ENCODE measurements around the gene DESI2.

The DESI2 gene

GRCh38 chr1:244652623-244653438 lies at the start of gene DESI2:
Gene DESI2, plus strand, starts transcription at chr1:244653126. Its CDS starts 188 bp downstream, at chr1:244653314.
- peak; percentile 99 for DNase-seq

GRCh38 chr1:244603498-244603897 lies 49.4 kb upstream of the DESI2 start:
- peak; percentile 41 for DNase-seq

DNA sequence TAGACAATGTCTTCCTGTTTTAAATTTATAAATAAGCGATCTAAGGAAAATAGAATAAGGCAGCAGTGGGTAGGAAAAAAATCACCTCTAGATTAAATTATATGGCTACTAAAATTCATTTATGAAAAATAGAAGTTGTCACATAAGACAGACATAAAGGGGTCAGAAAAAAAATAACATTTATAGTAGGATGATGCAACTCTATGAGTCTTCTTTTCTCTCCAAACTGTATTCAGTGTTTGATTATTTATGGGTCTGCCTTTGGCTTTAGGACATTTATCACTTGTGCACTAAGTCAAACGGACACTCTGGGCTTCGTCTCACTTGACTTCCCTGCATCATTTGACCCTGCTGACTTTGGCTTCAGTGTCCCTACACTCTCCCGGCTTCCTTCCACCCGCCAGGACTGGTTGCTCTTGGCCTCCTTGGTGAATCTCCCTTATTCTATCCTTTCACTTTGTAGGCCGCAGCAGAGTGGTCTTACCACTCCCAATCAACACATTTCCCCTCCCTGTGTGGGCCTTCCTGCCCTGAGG lies 47.0 kb upstream of the DESI2 start:
- no peak for DNase-seq

DNA sequence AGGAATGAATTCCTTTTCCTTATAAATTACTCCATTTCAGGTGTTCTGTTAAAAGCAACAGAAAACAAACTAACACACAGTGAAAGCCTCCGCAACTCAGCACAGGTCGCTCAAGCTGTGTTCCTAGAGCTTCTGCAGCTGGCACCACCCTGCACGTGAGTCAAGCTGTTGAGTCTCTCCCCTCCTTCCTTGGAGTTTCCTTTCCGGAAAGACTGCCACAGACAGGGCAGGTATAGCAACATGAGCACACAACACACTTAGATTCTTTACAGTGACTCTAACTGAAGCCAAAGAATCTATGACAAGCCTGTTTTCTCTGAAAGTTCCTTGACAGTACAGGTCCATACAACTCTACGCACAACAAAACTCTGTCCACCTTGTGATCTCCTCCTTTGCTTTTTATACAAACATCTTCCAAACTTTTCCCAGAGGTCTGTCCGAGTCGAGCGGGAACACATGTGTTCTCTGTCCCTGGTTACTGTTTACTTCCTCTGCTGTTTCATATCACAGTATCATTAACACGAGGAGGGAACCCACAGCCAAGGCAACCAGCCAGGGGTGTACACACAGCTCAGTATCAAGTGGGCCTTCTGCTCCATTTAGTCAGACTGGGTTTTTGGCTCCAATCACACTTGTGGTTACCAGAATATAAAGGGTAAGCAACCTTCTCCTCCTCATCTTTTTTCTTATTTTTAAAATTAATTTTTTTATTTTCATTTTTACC lies 38.7 kb upstream of the DESI2 start:
- no peak for DNase-seq

DNA sequence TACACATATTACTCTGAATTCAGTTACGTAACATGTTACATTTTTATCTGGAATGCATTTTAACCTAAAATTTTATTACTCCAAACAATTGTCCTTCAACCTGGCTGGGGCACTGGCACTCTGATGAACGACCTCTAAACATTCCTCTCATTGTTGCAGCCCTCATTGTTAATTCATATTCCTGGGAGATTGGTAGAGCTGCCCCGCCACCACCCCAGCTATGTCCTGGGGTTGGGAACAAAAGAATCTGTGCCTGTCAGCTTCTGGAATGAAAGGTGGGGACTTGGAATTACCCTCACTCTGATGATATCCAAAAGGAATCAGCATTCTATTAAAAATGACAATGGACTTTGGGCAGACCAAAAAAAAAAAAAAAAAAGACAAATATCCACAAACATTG lies 38.0 kb upstream of the DESI2 start:
- no peak for DNase-seq

DNA sequence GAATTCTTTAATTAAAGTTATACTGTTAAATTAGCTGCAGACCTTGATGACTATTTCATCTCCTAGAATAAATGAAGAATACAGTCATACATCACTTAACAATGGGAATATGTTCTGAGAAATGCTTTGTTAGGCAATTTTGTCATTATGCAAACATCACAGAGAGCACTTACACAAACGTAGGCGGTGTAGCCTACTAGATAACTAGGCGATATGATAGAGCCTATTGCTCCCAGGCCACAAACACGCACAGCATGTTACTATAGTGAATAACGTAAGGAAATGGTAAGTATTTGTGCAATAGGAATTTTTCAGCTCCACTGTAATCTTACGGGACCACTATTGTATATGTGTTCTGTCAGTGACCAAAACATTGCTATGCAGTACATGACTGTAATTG lies 37.6 kb upstream of the DESI2 start:
- no peak for DNase-seq

GRCh38 chr1:244626709-244627108 lies 26.2 kb upstream of the DESI2 start:
- DNase-seq, result no peak

- no peak for DNase-seq
Measured at GRCh38 chr1:244628789-244629188, 24.1 kb upstream of the DESI2 start.

DNA sequence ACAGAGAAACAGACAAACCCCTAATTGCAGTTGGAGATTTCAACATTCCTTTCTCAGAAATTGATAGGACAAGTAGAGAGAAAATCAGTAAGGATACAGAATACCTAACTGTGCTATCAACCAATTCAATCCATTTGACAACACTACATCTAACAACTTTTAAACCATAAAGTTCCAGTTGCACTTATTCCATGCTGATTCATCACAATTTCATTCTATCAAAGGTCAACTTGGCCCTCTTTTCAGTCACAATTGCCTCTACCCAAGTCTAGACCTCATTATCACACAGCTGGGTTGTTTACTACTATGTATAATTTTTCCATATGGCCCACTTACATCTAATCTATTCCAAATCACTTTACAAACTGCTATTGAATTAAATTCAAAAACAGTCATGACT lies 19.8 kb upstream of the DESI2 start:
- DNase-seq, result no peak

DNA sequence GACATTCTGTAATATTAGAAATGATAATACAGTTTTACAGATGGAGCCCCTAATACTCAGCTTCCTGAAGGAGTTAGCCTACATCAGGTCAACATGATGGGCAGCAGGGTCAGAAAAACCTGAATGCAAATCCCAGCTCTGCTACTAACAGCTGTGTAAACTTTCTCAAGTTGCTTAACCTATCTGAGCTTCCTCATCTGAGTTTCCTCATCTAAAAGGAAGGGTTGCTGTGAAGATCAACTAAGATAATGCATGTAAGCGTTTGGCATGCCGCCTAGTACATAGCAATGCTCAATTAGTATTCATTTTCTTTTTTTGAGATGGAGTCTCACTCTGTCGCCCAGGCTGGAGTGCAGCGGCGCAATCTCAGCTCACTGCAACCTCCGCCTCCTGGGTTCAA lies 18.4 kb upstream of the DESI2 start:
- DNase-seq, result no peak

DNA sequence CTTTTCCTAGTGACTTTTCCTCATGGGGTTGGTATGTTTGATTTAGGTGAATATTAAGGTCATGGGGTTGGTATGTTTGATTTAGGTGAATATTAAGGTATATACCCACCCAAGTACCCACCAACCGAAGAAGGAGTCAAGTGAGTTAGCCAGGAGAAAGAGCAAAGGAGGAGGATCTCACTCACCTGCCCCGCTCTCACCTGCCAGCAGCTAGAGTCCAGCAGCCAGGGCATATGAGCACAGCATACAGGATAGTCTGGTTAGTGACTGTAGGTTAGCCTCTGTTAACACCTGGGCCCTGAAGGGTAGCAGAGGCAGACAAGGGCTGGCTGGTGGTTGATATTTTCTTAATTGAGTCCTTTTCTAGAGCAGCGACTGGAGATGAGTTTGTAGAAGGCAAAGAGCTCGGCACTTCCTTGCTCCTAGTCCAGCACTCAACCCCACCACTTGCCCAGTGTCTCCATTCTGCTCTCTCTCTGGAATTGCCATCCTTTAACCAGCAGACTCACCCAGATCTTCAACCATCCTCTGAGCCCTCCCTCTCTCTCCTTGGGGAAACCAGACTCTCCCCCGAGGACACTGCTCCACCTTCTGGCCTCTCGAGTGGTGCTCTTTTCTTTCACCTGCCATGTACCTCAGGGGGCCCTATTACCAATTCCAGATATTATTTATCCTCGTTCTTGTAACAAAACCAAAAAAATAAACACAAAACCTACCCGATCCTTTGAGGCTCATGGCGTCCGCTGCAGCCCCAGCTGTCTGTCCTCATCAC lies 16.3 kb upstream of the DESI2 start:
- no peak for DNase-seq

DNA sequence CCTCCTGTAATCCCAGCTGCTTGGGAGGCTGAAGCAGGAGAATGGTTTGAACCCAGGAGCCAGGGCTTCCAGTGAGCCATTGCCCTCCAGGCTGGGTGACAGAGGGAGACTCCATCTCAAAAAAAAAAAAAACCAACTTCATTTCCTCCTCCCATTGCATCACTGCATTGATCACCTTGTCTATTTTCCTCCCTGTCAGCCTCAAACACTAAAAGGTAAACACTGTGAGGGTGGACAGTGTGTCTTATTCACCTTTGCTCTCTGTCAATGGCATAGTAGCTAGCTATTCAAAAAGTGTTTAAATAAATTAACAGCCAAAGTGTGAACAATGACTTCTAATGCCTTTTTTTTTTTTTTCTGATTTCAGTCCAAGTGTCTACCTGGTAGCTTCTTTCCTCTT lies 13.4 kb upstream of the DESI2 start:
- DNase-seq, result no peak

- no peak for DNase-seq
Measured at GRCh38 chr1:244640917-244641316, 12.0 kb upstream of the DESI2 start.

- DNase-seq, result no peak
Measured at GRCh38 chr1:244642526-244642925, 10.4 kb upstream of the DESI2 start.

DNA sequence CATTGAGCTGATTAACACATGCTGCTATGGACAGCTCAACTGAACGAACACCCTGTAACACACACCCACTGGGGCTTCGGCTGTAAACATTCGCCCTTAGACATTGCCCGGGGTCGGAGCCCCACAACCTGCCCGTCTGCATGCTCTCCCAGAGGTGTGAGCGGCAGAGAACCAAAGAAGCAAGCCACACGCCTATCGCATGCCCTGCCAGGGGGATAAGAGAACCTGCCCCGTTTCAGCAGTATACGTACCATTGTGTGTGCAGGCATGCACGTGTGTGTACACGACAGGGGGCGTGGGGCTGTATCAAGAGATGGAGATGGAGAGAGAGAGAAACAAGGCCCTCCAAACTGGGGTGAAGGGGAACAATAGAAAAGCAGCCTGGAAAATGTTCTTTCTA lies 9.9 kb upstream of the DESI2 start:
- no peak for DNase-seq

DNA sequence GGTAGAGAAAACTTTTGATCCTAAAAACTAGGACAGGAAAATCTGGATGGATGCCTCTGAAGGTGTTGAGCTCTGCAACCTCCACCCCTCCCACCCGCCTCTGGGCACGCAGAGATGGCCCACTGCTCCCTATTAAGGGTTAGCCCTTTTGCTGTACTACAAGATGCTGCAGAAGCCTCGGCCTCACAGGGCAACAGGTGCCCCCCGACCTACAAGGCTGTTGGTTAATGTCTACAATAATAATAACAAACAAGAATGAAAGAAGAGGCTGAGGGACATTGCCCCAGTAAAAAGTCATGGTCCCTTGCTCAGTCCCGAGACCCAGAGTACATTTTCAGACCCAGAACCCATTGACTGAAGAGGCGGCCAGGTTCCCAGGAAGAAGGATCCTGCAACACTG lies 7.5 kb upstream of the DESI2 start:
- no peak for DNase-seq

GRCh38 chr1:244645890-244646289 lies 7.0 kb upstream of the DESI2 start:
- DNase-seq, result no peak

DNA sequence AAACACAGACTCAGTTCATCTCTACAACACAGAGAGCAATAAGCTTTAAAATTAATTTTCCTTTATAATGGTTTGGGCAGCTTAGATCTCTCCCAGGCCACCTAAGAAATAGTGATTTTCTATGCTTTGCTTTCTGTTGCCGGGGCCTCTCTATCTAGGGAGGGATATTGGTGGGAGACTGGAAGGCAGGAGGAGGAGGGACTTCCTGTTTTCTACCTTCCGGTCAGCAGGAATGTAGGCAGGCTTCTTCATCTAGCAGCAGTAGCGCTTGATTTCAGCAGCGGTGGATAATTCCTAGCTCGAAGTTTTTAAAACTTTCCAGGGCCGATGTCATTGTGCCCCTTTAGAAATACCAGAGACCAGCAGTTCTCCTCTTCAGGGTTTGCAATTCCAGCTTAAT lies 5.1 kb upstream of the DESI2 start:
- DNase-seq, result no peak

DNA sequence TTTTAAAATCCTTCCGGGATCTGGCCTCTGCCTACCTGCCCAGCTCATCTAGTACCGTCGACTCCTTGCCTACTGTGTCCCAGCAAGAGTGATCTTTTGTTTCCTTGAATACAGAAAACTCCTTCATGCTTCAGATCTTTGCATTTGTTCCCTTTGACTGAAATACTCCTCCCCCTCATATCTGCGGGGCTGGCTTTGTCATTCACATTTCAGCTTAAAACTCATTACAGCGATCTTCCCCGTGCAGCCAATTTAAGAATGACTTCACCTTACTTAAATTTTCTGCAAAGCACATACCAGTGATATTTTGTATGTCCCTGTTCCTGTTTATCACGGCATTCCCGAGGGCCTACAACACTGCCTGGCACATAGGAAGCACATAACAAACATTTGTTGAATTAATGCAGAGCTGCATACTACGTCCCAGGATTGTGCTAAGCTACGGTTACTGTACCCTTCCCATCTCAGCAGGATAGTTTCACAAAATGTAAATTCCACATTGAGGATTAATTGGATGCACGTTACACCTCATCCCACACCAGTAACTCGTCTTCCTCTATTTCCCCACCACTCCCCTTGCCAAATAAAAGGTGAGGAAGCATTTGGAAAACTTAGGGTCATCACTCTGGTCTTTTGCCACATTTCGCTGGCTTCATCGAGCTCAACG lies 837 bp upstream of the DESI2 start:
- DNase-seq, result no peak

GRCh38 chr1:244653439-244654107 lies 647 bp downstream of the DESI2 start:
- no peak for DNase-seq

DNA sequence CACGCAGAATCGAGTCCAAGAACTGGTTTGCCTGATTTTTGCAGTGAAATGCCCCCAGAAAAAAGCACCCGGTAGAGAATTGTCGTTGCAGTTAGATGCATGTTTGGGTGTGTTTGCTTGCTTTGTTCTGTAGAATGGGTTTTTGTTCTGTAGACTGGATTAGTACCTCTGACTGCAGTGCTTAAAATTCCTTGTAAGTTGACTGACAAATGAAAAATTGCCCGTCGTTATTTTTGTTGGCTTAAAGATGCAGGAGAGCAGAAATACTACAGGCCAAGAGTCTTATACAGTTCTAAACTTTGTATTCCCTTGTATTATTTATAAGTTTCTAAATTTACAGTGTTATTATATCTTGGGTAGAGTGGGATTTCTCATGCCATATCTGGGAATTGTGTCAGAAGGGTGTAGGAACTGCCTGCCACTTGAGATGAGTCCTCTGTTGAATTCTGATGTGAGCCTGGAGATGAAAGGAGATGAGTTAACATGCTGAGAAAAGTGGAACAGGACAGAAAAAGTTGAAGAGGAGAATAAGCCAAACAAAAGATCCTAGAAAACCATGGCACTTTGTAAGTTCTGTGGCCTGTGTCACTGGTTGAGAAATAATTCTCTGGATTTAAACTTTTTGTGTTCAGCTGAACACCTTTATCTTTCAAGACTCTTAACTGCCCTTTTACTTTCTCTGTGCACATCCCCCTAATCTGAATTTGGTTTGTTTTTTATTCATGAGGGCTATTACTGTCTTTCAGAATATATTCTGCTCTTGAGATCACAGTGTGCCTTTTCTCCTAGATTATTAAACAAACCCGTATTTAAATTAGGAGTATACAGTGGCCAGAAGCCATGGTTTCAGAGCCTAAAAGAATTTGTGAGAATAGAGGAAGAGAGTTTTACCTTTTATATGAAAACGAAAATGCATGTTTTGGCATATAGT lies 1.4 kb downstream of the DESI2 start:
- DNase-seq, result no peak
